SU-DHL-6 (cell line): ENCODE data around the gene MS4A10.

Source experiments
- H2AFZ ChIP-seq: fragments of 200-600 bp; sonication (generic); 2 replicates; pipeline ENCODE4 v1.6.1; 2014; ENCODE audit warnings: low read depth, mild to moderate bottlenecking, moderate library complexity, mixed read lengths, antibody characterized with exemption, low read length; ENCODE audit not compliant: severe bottlenecking
- H3F3A ChIP-seq: fragments of 200-600 bp; shearing (Covaris generic); 2 replicates; pipeline ENCODE4 v1.6.0; 2016; ENCODE audit warnings: antibody characterized with exemption, mild to moderate bottlenecking; ENCODE audit not compliant: insufficient read depth
- H3K27ac ChIP-seq: fragments of 200-600 bp; sonication (generic); 2 replicates; pipeline ENCODE4 v1.5.1; 2016; ENCODE audit warnings: low read depth, mild to moderate bottlenecking, low read length, moderate library complexity, mixed read lengths
- H3K27me3 ChIP-seq: fragments of 200-600 bp; sonication (generic), shearing (Covaris generic); 2 replicates; pipeline ENCODE4 v1.6.0; 2014; ENCODE audit warnings: mild to moderate bottlenecking, low read length
- H3K36me3 ChIP-seq: fragments of 200-600 bp; sonication (generic); 2 replicates; pipeline ENCODE4 v1.6.1; 2014; ENCODE audit warnings: mild to moderate bottlenecking, low read length, mixed read lengths
- H3K4me2 ChIP-seq: fragments of 300-600, 200-600 bp; shearing (Covaris generic), sonication (generic); 2 replicates; pipeline ENCODE4 v1.6.0; 2014; ENCODE audit warnings: low read length, low read depth, mild to moderate bottlenecking; ENCODE audit not compliant: poor library complexity, severe bottlenecking
- H3K4me3 ChIP-seq: fragments of 200-600 bp; sonication (generic); 2 replicates; pipeline ENCODE4 v1.5.1; 2014; ENCODE audit warnings: antibody characterized with exemption, low read length, mild to moderate bottlenecking, mixed read lengths; ENCODE audit not compliant: insufficient read depth, poor library complexity, severe bottlenecking
- H3K79me2 ChIP-seq: fragments of 200-600 bp; sonication (generic); 2 replicates; pipeline ENCODE4 v1.6.1; 2014; ENCODE audit warnings: mild to moderate bottlenecking, low read length, moderate library complexity; ENCODE audit not compliant: insufficient read depth
- H3K9ac ChIP-seq: fragments of 200-600 bp; sonication (generic); 2 replicates; pipeline ENCODE4 v1.7.0; 2014; ENCODE audit warnings: mild to moderate bottlenecking, low read length
- H3K9me2 ChIP-seq: fragments of 200-600 bp; sonication (generic); replicated peaks from 2 replicates; pipeline ENCODE4 v1.6.1; 2014; ENCODE audit warnings: low read length; ENCODE audit not compliant: insufficient read depth
- H3K9me3 ChIP-seq: fragments of 200-600 bp; sonication (generic); 2 replicates; pipeline ENCODE4 v1.6.1; 2014; ENCODE audit warnings: low read length, mixed read lengths; ENCODE audit not compliant: insufficient read depth
- H4K20me1 ChIP-seq: fragments of 200-600 bp; sonication (generic); 2 replicates; pipeline ENCODE4 v1.6.1; 2014; ENCODE audit warnings: low read depth, mild to moderate bottlenecking, antibody characterized with exemption, low read length, moderate library complexity, mixed read lengths
- EZH2phosphoT487 ChIP-seq: fragments of 200-600 bp; sonication (generic), shearing (Covaris generic); conservative IDR thresholded peaks from 2 replicates; pipeline ENCODE4 v1.6.1; 2018; ENCODE audit warnings: mild to moderate bottlenecking, antibody characterized with exemption, low read length, moderate library complexity, mixed read lengths
- TF ChIP-seq, protein P1 (sequence below): fragments of 200-600 bp; sonication (generic); IDR thresholded peaks from one replicate; pipeline ENCODE4 v1.5.1; 2017; ENCODE audit warnings: antibody characterized with exemption, mild to moderate bottlenecking, low read length, moderate library complexity; ENCODE audit not compliant: insufficient read depth, poor library complexity, severe bottlenecking

Gene MS4A10

DNA sequence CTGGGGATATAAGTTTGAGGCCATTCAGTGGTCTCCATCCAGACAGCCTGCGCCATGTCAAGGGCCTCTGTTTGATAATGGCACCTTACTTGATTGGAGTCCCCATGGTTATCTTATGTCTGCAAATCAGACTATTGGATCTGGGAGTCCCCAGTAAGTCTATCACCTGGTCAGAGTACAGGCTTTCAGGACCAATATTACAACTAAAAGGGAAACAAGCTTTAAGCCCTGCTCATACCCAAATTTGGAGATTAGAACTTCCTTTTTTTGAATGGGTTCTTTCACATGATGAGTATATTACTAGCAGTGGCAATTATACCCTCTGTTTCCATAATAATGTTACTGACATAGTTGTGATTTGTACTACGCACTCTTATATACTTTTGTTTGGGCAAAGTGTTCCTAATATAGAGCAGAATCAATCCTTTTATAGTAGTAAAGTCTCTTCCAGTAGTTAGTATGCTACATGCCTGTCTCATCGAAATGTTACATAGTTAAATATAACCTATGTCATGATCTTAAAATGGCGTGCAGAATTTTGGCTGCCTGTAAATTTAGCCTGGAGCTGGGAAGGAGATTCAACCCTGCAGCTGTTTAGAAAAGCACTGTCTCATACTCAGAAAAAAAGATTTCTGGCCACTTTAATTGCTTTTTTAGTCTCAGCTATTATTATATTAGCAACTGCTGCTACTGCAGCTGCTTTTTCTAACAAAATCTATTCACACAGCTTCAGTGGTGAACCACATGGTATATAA is 23.5 kb upstream of the MS4A10 start:
- Histone ChIP-seq H3K27ac (no peak overlapping the region), H3K9me2 (no peaks in the 10 kb centered on the region), H3K4me2 (no peak overlapping the region), H2AFZ (no peak overlapping the region), H3K79me2 (no peaks in the 10 kb centered on the region), H3K36me3 (no peaks in the 10 kb centered on the region), H3K9me3 (no peaks in the 10 kb centered on the region), H3K9ac (no peak overlapping the region), H3K4me3 (no peak overlapping the region), H3K27me3 (no peaks in the 10 kb centered on the region), H3F3A (no peaks in the 10 kb centered on the region), H4K20me1 (no peaks in the 10 kb centered on the region)
- TF ChIP-seq EZH2phosphoT487: no peak
- TF ChIP-seq, protein P1, sequence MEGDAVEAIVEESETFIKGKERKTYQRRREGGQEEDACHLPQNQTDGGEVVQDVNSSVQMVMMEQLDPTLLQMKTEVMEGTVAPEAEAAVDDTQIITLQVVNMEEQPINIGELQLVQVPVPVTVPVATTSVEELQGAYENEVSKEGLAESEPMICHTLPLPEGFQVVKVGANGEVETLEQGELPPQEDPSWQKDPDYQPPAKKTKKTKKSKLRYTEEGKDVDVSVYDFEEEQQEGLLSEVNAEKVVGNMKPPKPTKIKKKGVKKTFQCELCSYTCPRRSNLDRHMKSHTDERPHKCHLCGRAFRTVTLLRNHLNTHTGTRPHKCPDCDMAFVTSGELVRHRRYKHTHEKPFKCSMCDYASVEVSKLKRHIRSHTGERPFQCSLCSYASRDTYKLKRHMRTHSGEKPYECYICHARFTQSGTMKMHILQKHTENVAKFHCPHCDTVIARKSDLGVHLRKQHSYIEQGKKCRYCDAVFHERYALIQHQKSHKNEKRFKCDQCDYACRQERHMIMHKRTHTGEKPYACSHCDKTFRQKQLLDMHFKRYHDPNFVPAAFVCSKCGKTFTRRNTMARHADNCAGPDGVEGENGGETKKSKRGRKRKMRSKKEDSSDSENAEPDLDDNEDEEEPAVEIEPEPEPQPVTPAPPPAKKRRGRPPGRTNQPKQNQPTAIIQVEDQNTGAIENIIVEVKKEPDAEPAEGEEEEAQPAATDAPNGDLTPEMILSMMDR: no peak

DNA sequence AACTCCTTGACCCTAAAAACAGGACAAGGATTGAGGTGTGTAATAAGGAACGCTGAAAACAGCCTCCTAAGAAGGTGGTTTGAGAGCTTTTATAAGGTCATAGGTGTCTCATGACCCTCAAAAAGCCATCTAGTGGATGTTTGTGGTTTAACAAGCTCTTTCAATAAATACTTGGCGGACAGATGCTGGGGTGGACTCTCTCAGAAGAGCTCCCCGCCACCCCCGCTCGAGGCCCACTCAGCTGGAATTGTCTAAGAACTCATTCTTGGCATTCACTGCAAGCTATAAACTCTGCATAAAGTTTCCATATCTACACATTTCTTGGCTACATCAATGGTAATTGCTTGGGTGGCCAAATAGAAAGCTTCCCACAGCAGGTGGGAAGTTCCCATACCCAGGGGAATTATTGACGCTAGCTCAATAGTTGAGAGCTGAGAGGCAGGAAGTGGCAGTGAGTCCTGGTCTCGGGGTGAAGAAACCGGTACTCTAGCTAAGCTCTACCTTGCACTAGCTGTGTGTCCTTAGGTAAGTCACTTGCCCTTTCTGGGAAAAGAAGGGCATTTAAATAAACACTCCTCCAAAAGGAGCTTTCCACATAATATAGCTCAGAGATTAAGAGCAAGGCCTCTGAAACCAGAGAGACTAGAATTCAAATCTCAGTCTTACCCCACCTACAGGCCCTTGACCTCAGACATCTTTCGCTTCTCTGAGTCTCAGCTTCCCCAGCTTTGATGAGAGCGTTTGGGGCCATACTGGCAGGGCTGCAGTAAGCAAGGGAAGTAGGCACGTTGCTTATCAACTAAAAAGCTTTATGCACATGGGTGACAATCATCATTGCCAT is 22.1 kb upstream of the MS4A10 start:
- TF ChIP-seq, protein P1: peak; percentile 28
- TF ChIP-seq EZH2phosphoT487: no peak
- Histone ChIP-seq H3K9ac (no peak overlapping the region), H3F3A (no peaks in the 10 kb centered on the region), H3K27ac (no peak overlapping the region), H3K4me2 (no peak overlapping the region), H3K36me3 (no peaks in the 10 kb centered on the region), H3K79me2 (no peaks in the 10 kb centered on the region), H3K27me3 (no peaks in the 10 kb centered on the region), H2AFZ (no peak overlapping the region), H3K9me3 (no peaks in the 10 kb centered on the region), H4K20me1 (no peaks in the 10 kb centered on the region), H3K9me2 (no peaks in the 10 kb centered on the region), H3K4me3 (no peak overlapping the region)

- Histone ChIP-seq H3K4me2 (no peak overlapping the region), H3K36me3 (no peaks in the 10 kb centered on the region), H3K27me3 (no peaks in the 10 kb centered on the region), H3F3A (no peaks in the 10 kb centered on the region), H3K4me3 (no peak overlapping the region), H3K9ac (no peak overlapping the region), H3K27ac (no peak overlapping the region), H4K20me1 (no peaks in the 10 kb centered on the region), H2AFZ (no peak overlapping the region), H3K79me2 (no peaks in the 10 kb centered on the region), H3K9me3 (no peaks in the 10 kb centered on the region), H3K9me2 (no peaks in the 10 kb centered on the region)
- TF ChIP-seq, protein P1: no peak
- TF ChIP-seq EZH2phosphoT487: no peak
Observed at GRCh38 chr11:60763692-60764369, 21.3 kb upstream of the MS4A10 start.
